BE2C (cell line): Measurements from ENCODE around the gene SNAPC4.

ENCODE experiments used
- DNase-seq: peaks from one replicate; pipeline ENCODE4 v3.0.0-alpha.2; 2020
- H3K27me3 ChIP-seq: fragments of 250-450 bp; sonication (Bioruptor Pico); 2 replicates; pipeline ENCODE4 v1.5.1; 2020; ENCODE audit warnings: mild to moderate bottlenecking
- H3K36me3 ChIP-seq: fragments of 250-450 bp; sonication (Bioruptor Pico); 2 replicates; pipeline ENCODE4 v1.5.1; 2020; ENCODE audit warnings: mild to moderate bottlenecking
- H3K4me1 ChIP-seq: fragments of 250-450 bp; sonication (Bioruptor Pico); 2 replicates; pipeline ENCODE4 v1.5.1; 2020
- H3K4me3 ChIP-seq: 2 replicates; pipeline ENCODE4 v1.5.1; 2011; ENCODE audit warnings: low read depth, low read length
- H3K9me3 ChIP-seq: fragments of 250-450 bp; sonication (Bioruptor Pico); 2 replicates; pipeline ENCODE4 v1.5.1; 2020
- CTCF ChIP-seq: IDR thresholded peaks from 2 replicates; pipeline ENCODE4 v1.5.1; 2012; ENCODE audit warnings: mild to moderate bottlenecking, low read depth, low read length

The SNAPC4 gene

DNA sequence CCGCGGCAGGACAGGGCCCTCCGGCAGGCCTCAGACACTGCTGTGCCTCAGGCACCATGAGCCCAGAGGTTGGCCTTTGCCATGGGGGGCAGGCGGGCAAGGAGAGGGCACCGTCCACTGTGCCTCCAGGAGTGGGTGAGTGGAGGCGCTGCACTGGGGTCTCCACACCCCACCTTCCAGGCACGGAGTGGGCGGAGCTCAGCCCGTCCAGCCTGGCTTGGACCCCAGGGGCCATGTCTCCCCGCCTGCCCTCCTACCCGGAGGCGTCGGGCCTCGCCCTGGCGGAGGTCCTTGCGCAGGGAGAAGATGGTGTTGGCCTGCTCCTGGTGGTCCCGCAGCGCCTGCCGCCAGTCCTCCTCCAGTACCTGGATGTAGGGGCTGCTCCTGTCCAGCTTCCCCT lies 29.9 kb downstream of the SNAPC4 start:
- H3K36me3 ChIP-seq = peaks cover 7% of the 10 kb centered on the region
- no peak for DNase-seq
- no peak for TF ChIP-seq CTCF
- no peak overlapping the region for H3K4me3 ChIP-seq
- peaks cover 23% of the 10 kb centered on the region for H3K4me1 ChIP-seq
- no peaks in the 10 kb centered on the region for H3K9me3 ChIP-seq
- no peaks in the 10 kb centered on the region for H3K27me3 ChIP-seq

DNA sequence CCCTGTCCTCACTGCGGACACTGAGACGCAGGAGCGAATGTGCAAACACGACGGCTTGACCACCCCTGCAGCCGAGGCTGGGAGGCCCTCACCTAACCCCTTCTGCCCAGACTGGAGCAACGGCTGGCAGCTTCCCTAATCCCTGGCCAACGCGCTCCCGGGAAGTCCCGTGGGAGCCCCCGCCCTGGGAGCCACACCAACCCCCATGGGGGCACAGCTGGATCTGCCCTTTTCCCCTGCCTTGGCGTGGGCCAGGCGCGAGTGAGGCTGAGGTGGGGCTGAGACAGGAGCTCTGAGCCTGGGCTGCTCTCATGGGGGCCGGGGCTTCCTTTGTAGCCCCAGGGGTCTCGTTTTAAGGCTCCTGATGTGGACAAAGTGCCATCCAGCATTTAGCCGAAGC lies 31.8 kb downstream of the SNAPC4 start:
- H3K9me3 ChIP-seq = no peaks in the 10 kb centered on the region
- H3K4me1 ChIP-seq = peaks cover 28% of the 10 kb centered on the region
- TF ChIP-seq CTCF = no peak
- DNase-seq = no peak
- H3K36me3 ChIP-seq = peaks cover 9% of the 10 kb centered on the region
- H3K27me3 ChIP-seq = no peaks in the 10 kb centered on the region
- no peak overlapping the region for H3K4me3 ChIP-seq

DNA sequence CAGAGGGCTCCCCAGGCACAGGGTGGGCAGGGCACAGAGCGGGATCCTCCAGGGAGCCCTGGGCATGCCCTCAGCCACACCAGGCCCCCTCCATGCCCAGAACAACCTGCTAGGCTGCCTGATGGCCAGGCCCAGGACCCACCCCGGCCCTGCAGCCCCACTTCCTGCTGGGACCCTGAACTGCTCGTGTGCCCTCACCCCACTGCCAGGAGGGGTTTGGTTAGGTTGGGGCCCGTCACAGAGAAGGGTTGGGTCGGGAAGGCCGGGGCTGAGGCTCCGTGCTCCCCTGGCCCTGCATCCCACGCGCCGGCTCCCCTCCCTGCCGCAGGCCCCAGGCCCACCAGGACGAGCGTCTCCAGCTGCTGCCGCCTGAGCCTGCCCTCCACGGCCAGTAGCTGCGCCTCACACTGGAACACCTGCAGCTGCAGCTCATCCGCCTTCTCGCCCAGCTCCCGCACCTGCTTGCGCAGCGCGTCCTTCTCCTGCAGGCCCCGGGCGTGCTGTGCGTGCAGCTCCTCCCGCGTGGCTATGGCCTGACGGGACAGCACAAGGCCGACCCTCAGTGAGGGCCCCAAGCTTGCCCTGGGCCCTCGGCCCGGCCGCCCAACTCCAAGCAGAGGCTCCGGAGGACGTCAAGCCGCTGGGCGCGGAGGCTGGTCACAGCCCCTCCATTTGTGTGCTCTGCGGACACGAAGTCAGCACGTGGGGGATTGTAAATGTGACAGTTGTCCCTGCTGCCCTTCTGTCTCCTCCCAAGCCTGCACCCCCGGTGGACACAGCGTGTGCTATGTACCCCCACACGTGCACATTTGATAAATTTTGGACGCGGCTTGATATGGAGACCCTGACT lies 32.4 kb downstream of the SNAPC4 start:
- no peak for DNase-seq
- Histone ChIP-seq H3K9me3 (no peaks in the 10 kb centered on the region), H3K27me3 (no peaks in the 10 kb centered on the region), H3K4me3 (no peak overlapping the region), H3K36me3 (peaks cover 9% of the 10 kb centered on the region), H3K4me1 (peaks cover 25% of the 10 kb centered on the region)
- TF ChIP-seq CTCF = no peak

- no peaks in the 10 kb centered on the region for H3K27me3 ChIP-seq
- TF ChIP-seq CTCF = no peak
- no peak overlapping the region for H3K4me3 ChIP-seq
- H3K9me3 ChIP-seq = no peaks in the 10 kb centered on the region
- peaks cover 9% of the 10 kb centered on the region for H3K36me3 ChIP-seq
- H3K4me1 ChIP-seq = peaks cover 29% of the 10 kb centered on the region
- no peak for DNase-seq
Observed at GRCh38 chr9:136366826-136367225, 33.1 kb downstream of the SNAPC4 start.

GRCh38 chr9:136365775-136366222 lies 34.2 kb downstream of the SNAPC4 start:
- peaks cover 39% of the 10 kb centered on the region for H3K4me1 ChIP-seq
- H3K4me3 ChIP-seq = no peak overlapping the region
- no peak for TF ChIP-seq CTCF
- DNase-seq = no peak
- peaks cover 9% of the 10 kb centered on the region for H3K36me3 ChIP-seq
- H3K9me3 ChIP-seq = no peaks in the 10 kb centered on the region
- H3K27me3 ChIP-seq = no peaks in the 10 kb centered on the region
